Measurements from ENCODE around the gene SNX12.

The SNX12 gene

GRCh38 chrX:71057848-71058530 lies 10.1 kb downstream of the SNX12 start:
- ATAC-seq, result no peak
- TF ChIP-seq ZNF565 (CRISPR knock-in tag; conservative IDR thresholded peaks at IDR 0.05; ENCODE audit: low read depth), result no peak
- no peak for TF ChIP-seq RARB (CRISPR knock-in tag; IDR thresholded peaks at IDR 0.05)
- TF ChIP-seq TOX (CRISPR knock-in tag; IDR thresholded peaks at IDR 0.05; ENCODE audit: borderline replicate concordance), result no peak
- TF ChIP-seq GLIS3 (CRISPR knock-in tag; IDR thresholded peaks at IDR 0.05), result no peak
- no peak for TF ChIP-seq BACH2 (CRISPR knock-in tag; IDR thresholded peaks at IDR 0.05; ENCODE audit: borderline replicate concordance)
- TF ChIP-seq CSDC2 (CRISPR knock-in tag; IDR thresholded peaks at IDR 0.05), result no peak
- TF ChIP-seq ARNTL (CRISPR knock-in tag; IDR thresholded peaks at IDR 0.05; ENCODE audit: borderline replicate concordance, low read depth), result no peak
- TF ChIP-seq SNAI2 (CRISPR knock-in tag; IDR thresholded peaks at IDR 0.05), result no peak
- TF ChIP-seq ZC3H10 (CRISPR knock-in tag; IDR thresholded peaks at IDR 0.05), result no peak
- no peak for TF ChIP-seq ESRRG (CRISPR knock-in tag; IDR thresholded peaks at IDR 0.05)
- TF ChIP-seq PATZ1 (CRISPR knock-in tag; IDR thresholded peaks at IDR 0.05; ENCODE audit: borderline replicate concordance), result no peak
- TF ChIP-seq CREB5 (CRISPR knock-in tag; IDR thresholded peaks at IDR 0.05; ENCODE audit: low read depth), result no peak
- no peak for TF ChIP-seq OSR1 (CRISPR knock-in tag; IDR thresholded peaks at IDR 0.05)
- no peak for TF ChIP-seq ZNF70 (CRISPR knock-in tag; IDR thresholded peaks at IDR 0.05)
- TF ChIP-seq ISL1 (CRISPR knock-in tag; IDR thresholded peaks at IDR 0.05), result no peak
- no peak for TF ChIP-seq CSRNP3 (CRISPR knock-in tag; IDR thresholded peaks at IDR 0.05)
- TF ChIP-seq ZFP3 (CRISPR knock-in tag; IDR thresholded peaks at IDR 0.05), result no peak
- TF ChIP-seq ZNF8 (CRISPR knock-in tag; IDR thresholded peaks at IDR 0.05), result no peak
- no peak for TF ChIP-seq PPARA (CRISPR knock-in tag; IDR thresholded peaks at IDR 0.05; ENCODE audit: borderline replicate concordance)

- no peak for ATAC-seq
- no peak for TF ChIP-seq BACH2 (CRISPR knock-in tag; IDR thresholded peaks at IDR 0.05; ENCODE audit: borderline replicate concordance)
- TF ChIP-seq GLIS3 (CRISPR knock-in tag; IDR thresholded peaks at IDR 0.05), result no peak
Observed at GRCh38 chrX:71056867-71057266, 11.3 kb downstream of the SNX12 start.

- no peak for ATAC-seq
Observed at GRCh38 chrX:71053217-71053621, 14.9 kb downstream of the SNX12 start.

More at GRCh38 chrX:71053217-71053621, 14.9 kb downstream of the SNX12 start:
- no peak for TF ChIP-seq TOX (CRISPR knock-in tag; IDR thresholded peaks at IDR 0.05; ENCODE audit: borderline replicate concordance)
- no peak for TF ChIP-seq CREB5 (CRISPR knock-in tag; IDR thresholded peaks at IDR 0.05; ENCODE audit: low read depth)
- TF ChIP-seq POU6F1 (CRISPR knock-in tag; IDR thresholded peaks at IDR 0.05; ENCODE audit: borderline replicate concordance, low read depth), result no peak
- TF ChIP-seq SNAI2 (CRISPR knock-in tag; IDR thresholded peaks at IDR 0.05), result no peak
- TF ChIP-seq OSR1 (CRISPR knock-in tag; IDR thresholded peaks at IDR 0.05), result no peak
- TF ChIP-seq GLIS3 (CRISPR knock-in tag; IDR thresholded peaks at IDR 0.05), result no peak
- no peak for TF ChIP-seq ZC3H10 (CRISPR knock-in tag; IDR thresholded peaks at IDR 0.05)
